Trophoblast cell (in vitro differentiated cells and primary cell): ENCODE data around the gene ASB13. TPM values are rescaled to one million over a fixed set of nuclear protein-coding genes. Genes with fewer than 3 reads are reported as not detected.

Source experiments
- DNase-seq, 2 donors: peaks; one replicate each; pipeline ENCODE4 v3.0.0-alpha.2; 2016
- H2AFZ ChIP-seq: 2 replicates; pipeline ENCODE4 v1.6.1; 2013; ENCODE audit warnings: low read length, moderate library complexity, mild to moderate bottlenecking; ENCODE audit not compliant: insufficient read depth, poor library complexity
- H2AK5ac ChIP-seq: 2 replicates; pipeline ENCODE4 v1.6.1; 2013; ENCODE audit warnings: mild to moderate bottlenecking, low read length
- H2BK120ac ChIP-seq: 2 replicates; pipeline ENCODE4 v1.6.1; 2013; ENCODE audit warnings: low read length, mild to moderate bottlenecking, moderate library complexity; ENCODE audit not compliant: insufficient read depth, poor library complexity
- H2BK12ac ChIP-seq: 2 replicates; pipeline ENCODE4 v1.6.1; 2013; ENCODE audit warnings: mild to moderate bottlenecking, low read length, moderate library complexity
- H2BK5ac ChIP-seq: 2 replicates; pipeline ENCODE4 v1.6.1; 2013; ENCODE audit warnings: low read length, low read depth, moderate library complexity, mild to moderate bottlenecking; ENCODE audit not compliant: poor library complexity
- H3K14ac ChIP-seq: 2 replicates; pipeline ENCODE4 v1.6.1; 2013; ENCODE audit warnings: mild to moderate bottlenecking, low read length
- H3K18ac ChIP-seq: 2 replicates; pipeline ENCODE4 v1.6.1; 2013; ENCODE audit warnings: mild to moderate bottlenecking, low read length
- H3K23ac ChIP-seq: 2 replicates; pipeline ENCODE4 v1.6.1; 2013; ENCODE audit warnings: low read length
- H3K27ac ChIP-seq: 2 replicates; pipeline ENCODE4 v1.5.1; 2013; ENCODE audit warnings: low read depth, mild to moderate bottlenecking, inconsistent platforms, low read length, moderate library complexity
- H3K27me3 ChIP-seq: 2 replicates; pipeline ENCODE4 v1.6.1; 2013; ENCODE audit warnings: inconsistent platforms, mild to moderate bottlenecking, low read length, moderate library complexity; ENCODE audit not compliant: insufficient read depth
- H3K36me3 ChIP-seq, 2 experiments: 1 replicate in 1 of 2; 2 replicates in 1 of 2; pipeline ENCODE4 v1.6.1; 2013; ENCODE audit warnings: low read length in 2 of 2, mild to moderate bottlenecking in 2 of 2, moderate library complexity in 1 of 2; ENCODE audit not compliant: insufficient read depth in 2 of 2, control insufficient read depth in 1 of 2
- H3K4ac ChIP-seq: 2 replicates; pipeline ENCODE4 v1.6.1; 2013; ENCODE audit warnings: low read depth, mild to moderate bottlenecking, low read length, moderate library complexity
- H3K4me1 ChIP-seq, 2 experiments: 1 replicate in 1 of 2; 2 replicates in 1 of 2; pipeline ENCODE4 v1.6.1; 2013; ENCODE audit warnings: low read length in 2 of 2, mild to moderate bottlenecking in 2 of 2, moderate library complexity in 1 of 2; ENCODE audit not compliant: insufficient read depth in 2 of 2, control insufficient read depth in 1 of 2
- H3K4me2 ChIP-seq: 2 replicates; pipeline ENCODE4 v1.6.1; 2013; ENCODE audit warnings: inconsistent platforms, mild to moderate bottlenecking, low read length, moderate library complexity
- H3K4me3 ChIP-seq: 2 replicates; pipeline ENCODE4 v1.5.1; 2013; ENCODE audit warnings: mild to moderate bottlenecking, low read depth, low read length, inconsistent platforms
- H3K79me1 ChIP-seq: one replicate; pipeline ENCODE4 v1.6.1; 2013; ENCODE audit warnings: low read length
- H3K79me2 ChIP-seq: 2 replicates; pipeline ENCODE4 v1.6.1; 2013; ENCODE audit warnings: low read length, mild to moderate bottlenecking; ENCODE audit not compliant: control insufficient read depth, insufficient read depth, poor library complexity
- H3K9ac ChIP-seq: 2 replicates; pipeline ENCODE4 v1.6.1; 2013; ENCODE audit warnings: mild to moderate bottlenecking, low read length
- H3K9me3 ChIP-seq: 2 replicates; pipeline ENCODE4 v1.6.1; 2013; ENCODE audit warnings: low read depth, mild to moderate bottlenecking, control low read depth, inconsistent platforms, low read length; ENCODE audit not compliant: insufficient read depth
- H4K12ac ChIP-seq: 2 replicates; pipeline ENCODE4 v1.6.1; 2013; ENCODE audit warnings: low read depth, mild to moderate bottlenecking, low read length, moderate library complexity
- H4K8ac ChIP-seq: 2 replicates; pipeline ENCODE4 v1.6.1; 2013; ENCODE audit warnings: low read depth, mild to moderate bottlenecking, low read length, moderate library complexity
- H4K91ac ChIP-seq: one replicate; pipeline ENCODE4 v1.6.1; 2013; ENCODE audit warnings: low read depth, mild to moderate bottlenecking, low read length, moderate library complexity
- WGBS: extraction: QIAGEN DNeasy Blood & Tissue Kit; methylation state at CpG from one replicate; pipeline ENCODE4 v1.1.7; 2013; ENCODE audit warnings: missing lambda C conversion rate; ENCODE audit not compliant: insufficient read length, insufficient coverage; ENCODE audit errors: extremely low coverage; 5-methylcytosine and 5-hydroxymethylcytosine counted together
- polyA plus RNA-seq: library from polyadenylated mRNA; stranded (reverse); fragments of 200-250 nt; gene quantifications from 2 replicates; pipeline ENCODE4 v1.2.3, GENCODE V29; 2013

ASB13 gene
- polyA plus RNA-seq, result 3.3 and 3.7 TPM in 2 replicates

DNA sequence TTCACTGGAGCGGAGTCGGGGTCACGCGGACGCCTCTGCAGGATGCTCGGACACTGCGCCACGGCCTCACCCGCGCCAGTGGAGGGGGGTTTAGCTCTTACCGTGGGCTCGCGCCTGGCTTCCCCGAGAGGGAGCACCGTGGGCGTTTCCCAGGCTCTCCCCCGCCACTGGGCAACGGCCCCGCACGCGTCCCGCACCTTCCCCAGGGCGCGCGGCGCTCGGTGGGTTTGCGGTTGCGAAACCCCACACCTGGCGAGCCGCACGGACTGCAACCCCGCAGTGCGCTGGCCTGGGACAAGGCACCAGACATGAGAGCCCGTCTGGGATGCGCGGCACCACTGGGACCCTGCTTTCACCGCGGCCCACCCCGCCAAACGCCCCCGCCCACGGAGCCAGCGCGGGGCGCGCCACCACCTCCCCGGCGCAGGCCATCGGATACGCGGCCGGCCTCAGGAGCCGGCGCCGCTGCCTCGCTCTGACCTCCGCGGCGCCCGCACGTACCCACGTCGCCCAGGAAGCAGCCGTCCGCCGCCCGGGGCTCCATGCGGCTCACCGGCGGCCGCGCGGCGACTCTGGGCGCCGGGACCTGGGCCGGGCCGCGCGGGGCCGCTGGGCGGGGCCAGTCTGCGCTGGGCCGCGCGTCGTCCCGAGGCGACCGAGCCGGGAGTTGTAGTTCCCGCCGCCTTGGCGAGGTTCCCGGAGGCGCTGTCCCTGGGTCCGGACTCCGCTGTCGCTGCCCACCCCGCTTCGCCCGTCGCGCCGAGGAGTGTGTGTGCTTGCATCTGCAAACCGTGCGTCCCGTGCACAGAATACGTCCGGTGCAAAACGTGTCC is at the start of gene ASB13:
ASB13 (minus strand) TSS at position 588 of the 833 bp plus-strand sequence; CDS start at position 544, 44 bp downstream.
- H3K4ac ChIP-seq, result no peak within 1 kb of the TSS
- H3K4me3 ChIP-seq, result peak within 1 kb of the TSS; percentile 92
- peak; percentile 33 to 66 for DNase-seq
- no peaks in the 10 kb centered on the region for H3K79me2 ChIP-seq
- H4K91ac ChIP-seq, result peak within 1 kb of the TSS; percentile 20
- no peak within 1 kb of the TSS for H2BK5ac ChIP-seq
- H2BK120ac ChIP-seq, result peak within 1 kb of the TSS; percentile 14
- H3K9ac ChIP-seq, result peak within 1 kb of the TSS; percentile 43
- no peak within 1 kb of the TSS for H3K27ac ChIP-seq
- peak within 1 kb of the TSS; percentile 0 for H4K8ac ChIP-seq
- H3K4me2 ChIP-seq, result peak within 1 kb of the TSS; percentile 95
- H2AK5ac ChIP-seq, result no peak within 1 kb of the TSS
- H3K36me3 ChIP-seq, result no peaks in the 10 kb centered on the region
- H2AFZ ChIP-seq, result peak within 1 kb of the TSS; percentile 18
- no peaks in the 10 kb centered on the region for H3K27me3 ChIP-seq
- H3K9me3 ChIP-seq, result no peaks in the 10 kb centered on the region
- peaks cover 3% of the 10 kb centered on the region for H3K79me1 ChIP-seq
- peak within 1 kb of the TSS; percentile 13 for H3K23ac ChIP-seq
- no peak within 1 kb of the TSS for H4K12ac ChIP-seq
- no CpG with 5 or more reads among the region's 112 CpGs for WGBS
- peak within 1 kb of the TSS; percentile 0 for H3K14ac ChIP-seq
- H3K18ac ChIP-seq, result no peak within 1 kb of the TSS
- no peak within 1 kb of the TSS for H2BK12ac ChIP-seq
- peaks cover 4 to 7% of the 10 kb centered on the region in 2 experiments for H3K4me1 ChIP-seq

GRCh38 chr10:5711642-5712041 is 45.2 kb upstream of the ASB13 start:
- H4K12ac ChIP-seq, result no peak overlapping the region
- no peaks in the 10 kb centered on the region for H3K27me3 ChIP-seq
- no peak overlapping the region for H4K91ac ChIP-seq
- H3K4ac ChIP-seq, result no peak overlapping the region
- WGBS, result 100% methylated on average over 1 of the region's 4 CpGs
- no peak overlapping the region for H2BK12ac ChIP-seq
- H2BK5ac ChIP-seq, result no peak overlapping the region
- no peak overlapping the region for H2AK5ac ChIP-seq
- H2BK120ac ChIP-seq, result no peak overlapping the region
- H3K14ac ChIP-seq, result no peak overlapping the region
- no peak for DNase-seq
- H3K79me1 ChIP-seq, result no peaks in the 10 kb centered on the region
- no peak overlapping the region for H3K18ac ChIP-seq
- H3K9me3 ChIP-seq, result no peaks in the 10 kb centered on the region
- H3K36me3 ChIP-seq, result no peaks in the 10 kb centered on the region
- no peak overlapping the region for H3K4me3 ChIP-seq
- no peak overlapping the region for H3K9ac ChIP-seq
- no peak overlapping the region for H4K8ac ChIP-seq
- H3K23ac ChIP-seq, result no peak overlapping the region
- H3K27ac ChIP-seq, result no peak overlapping the region
- H3K4me1 ChIP-seq, result peaks cover 0 to 4% of the 10 kb centered on the region in 2 experiments
- no peak overlapping the region for H2AFZ ChIP-seq
- no peak overlapping the region for H3K4me2 ChIP-seq
- no peaks in the 10 kb centered on the region for H3K79me2 ChIP-seq

GRCh38 chr10:5710859-5711258 is 44.5 kb upstream of the ASB13 start:
- H3K4me2 ChIP-seq, result no peak overlapping the region
- no CpG with 5 or more reads among the region's 1 CpG for WGBS
- H3K36me3 ChIP-seq, result no peaks in the 10 kb centered on the region
- H4K12ac ChIP-seq, result no peak overlapping the region
- H2AK5ac ChIP-seq, result no peak overlapping the region
- H3K27me3 ChIP-seq, result no peaks in the 10 kb centered on the region
- H2BK120ac ChIP-seq, result no peak overlapping the region
- peaks cover 0 to 4% of the 10 kb centered on the region in 2 experiments for H3K4me1 ChIP-seq
- H3K9me3 ChIP-seq, result no peaks in the 10 kb centered on the region
- H3K27ac ChIP-seq, result no peak overlapping the region
- no peaks in the 10 kb centered on the region for H3K79me2 ChIP-seq
- H3K79me1 ChIP-seq, result no peaks in the 10 kb centered on the region
- H3K14ac ChIP-seq, result no peak overlapping the region
- H3K18ac ChIP-seq, result no peak overlapping the region
- H3K23ac ChIP-seq, result no peak overlapping the region
- no peak overlapping the region for H3K4ac ChIP-seq
- no peak overlapping the region for H2AFZ ChIP-seq
- H2BK12ac ChIP-seq, result no peak overlapping the region
- no peak overlapping the region for H3K4me3 ChIP-seq
- DNase-seq, result no peak
- no peak overlapping the region for H4K8ac ChIP-seq
- no peak overlapping the region for H3K9ac ChIP-seq
- no peak overlapping the region for H2BK5ac ChIP-seq
- no peak overlapping the region for H4K91ac ChIP-seq

DNA sequence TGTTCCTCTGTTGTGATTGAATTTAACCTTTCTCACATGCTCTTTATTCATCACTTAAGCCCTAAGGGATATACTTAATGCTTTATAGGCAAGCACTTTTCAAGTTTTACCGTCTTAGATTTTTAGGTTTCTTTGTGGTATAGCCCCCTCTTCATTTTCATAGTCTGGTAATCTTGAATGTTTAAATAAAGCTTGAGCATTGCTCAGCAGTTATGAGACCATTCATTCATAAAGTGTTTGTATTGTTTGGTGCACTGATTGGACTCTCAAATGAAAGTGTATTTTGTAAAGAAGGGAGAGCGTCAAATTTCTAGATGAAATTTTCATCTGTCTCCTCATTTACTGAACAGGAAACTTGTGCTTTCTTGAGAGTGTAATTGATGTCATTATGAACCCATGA is 43.5 kb upstream of the ASB13 start:
- Histone ChIP-seq H3K14ac (no peak overlapping the region), H3K23ac (no peak overlapping the region), H2AK5ac (no peak overlapping the region), H2BK120ac (no peak overlapping the region), H3K9ac (no peak overlapping the region), H3K79me1 (no peaks in the 10 kb centered on the region), H3K9me3 (no peaks in the 10 kb centered on the region), H3K4ac (no peak overlapping the region), H3K27ac (no peak overlapping the region), H4K8ac (no peak overlapping the region), H3K4me3 (no peak overlapping the region), H4K12ac (no peak overlapping the region), H3K18ac (no peak overlapping the region), H4K91ac (no peak overlapping the region), H3K79me2 (no peaks in the 10 kb centered on the region), H3K27me3 (no peaks in the 10 kb centered on the region), H2BK12ac (no peak overlapping the region), H2BK5ac (no peak overlapping the region), H2AFZ (no peak overlapping the region), H3K4me1 (no peaks in the 10 kb centered on the region), H3K4me2 (no peak overlapping the region), H3K36me3 (no peaks in the 10 kb centered on the region)
- WGBS, result no CpG with 5 or more reads among the region's 2 CpGs
- DNase-seq, result no peak
